Activated CD8-positive, alpha-beta memory T cell treated with anti-CD3 and anti-CD28 coated beads for 36 hours (primary cell): ENCODE results near the gene RIMS4. TPM values are rescaled to one million over a fixed set of nuclear protein-coding genes. Genes with fewer than 3 reads are reported as not detected.
"Not testable (repeated sequence)": the region's sequence is repeated elsewhere in the genome, so short reads cannot be mapped to it uniquely, and the experiment has no call there.

ENCODE experiments used
- CTCF ChIA-PET: fragments of 350-600 bp; sonication (Branson Sonifier 250); formaldehyde crosslinking; loops from one replicate; lab custom pipeline; 2021; ENCODE audit warnings: antibody characterized with exemption; lab: Charles Lee
- POLR2A ChIA-PET: fragments of 350-600 bp; sonication (Branson Sonifier 250); formaldehyde crosslinking; loops from one replicate; lab custom pipeline; 2021; ENCODE audit warnings: antibody characterized with exemption; lab: Charles Lee
- total RNA-seq, 2 experiments: library from RNA; stranded (reverse); gene quantifications; one replicate each; pipeline ENCODE4 v1.2.3, GENCODE V29; 2021

RIMS4 gene
- total RNA-seq, 2 experiments from 2014 or later = 0.04 TPM; not detected in 1

- POLR2A ChIA-PET = interaction anchor here (0.7 kb wide), 1 partner anchor 460 kb away, joined by 5 read pairs; no protein-coding TSS in a partner anchor
- CTCF ChIA-PET = no interaction called here
Observed at GRCh38 chr20:44833437-44833836, 23.1 kb upstream of the RIMS4 start.

GRCh38 chr20:44832724-44833123 lies 22.4 kb upstream of the RIMS4 start:
- POLR2A ChIA-PET = no interaction called here
- CTCF ChIA-PET = no interaction called here

GRCh38 chr20:44830995-44831394 lies 20.6 kb upstream of the RIMS4 start:
- POLR2A ChIA-PET = no interaction called here
- CTCF ChIA-PET = no interaction called here

GRCh38 chr20:44830523-44830922 lies 20.2 kb upstream of the RIMS4 start:
- ChIA-PET CTCF (no interaction called here), POLR2A (no interaction called here)

- ChIA-PET POLR2A (no interaction called here), CTCF (interaction anchor here (0.7 kb wide), 1 partner anchor 82 kb away, joined by 3 read pairs; no protein-coding TSS in a partner anchor)
Observed at GRCh38 chr20:44829688-44830087, 19.3 kb upstream of the RIMS4 start.

- CTCF ChIA-PET = interaction anchor here (0.6 kb wide), 1 partner anchor 143 kb away, joined by 3 read pairs; no protein-coding TSS in a partner anchor
- POLR2A ChIA-PET = no interaction called here
Observed at GRCh38 chr20:44828640-44829039, 18.3 kb upstream of the RIMS4 start.

GRCh38 chr20:44827401-44827800 lies 17.1 kb upstream of the RIMS4 start:
- CTCF ChIA-PET = interaction anchor here (0.6 kb wide), 1 partner anchor 10 kb away, joined by 3 read pairs; no protein-coding TSS in a partner anchor
- POLR2A ChIA-PET = no interaction called here

- POLR2A ChIA-PET = not testable (repeated sequence)
- CTCF ChIA-PET = interaction anchor here (0.7 kb wide), 1 partner anchor 14 kb away, joined by 3 read pairs; no protein-coding TSS in a partner anchor
Observed at GRCh38 chr20:44821576-44821975, 11.2 kb upstream of the RIMS4 start.

GRCh38 chr20:44819936-44820335 lies 9.6 kb upstream of the RIMS4 start:
- CTCF ChIA-PET = no interaction called here
- POLR2A ChIA-PET = no interaction called here

- POLR2A ChIA-PET = no interaction called here
Observed at GRCh38 chr20:44817143-44817910, 7.0 kb upstream of the RIMS4 start.

GRCh38 chr20:44814937-44815336 lies 4.6 kb upstream of the RIMS4 start:
- ChIA-PET POLR2A (no interaction called here), CTCF (interaction anchor here (0.6 kb wide), 1 partner anchor 13 kb away, joined by 3 read pairs; no protein-coding TSS in a partner anchor)

More at GRCh38 chr20:44817143-44817910, 7.0 kb upstream of the RIMS4 start:
- CTCF ChIA-PET = interaction anchor here (0.6 kb wide), 1 partner anchor 10 kb away, joined by 3 read pairs; no protein-coding TSS in a partner anchor

- POLR2A ChIA-PET = no interaction called here
- CTCF ChIA-PET = no interaction called here
Observed at GRCh38 chr20:44811150-44811685, 872 bp upstream of the RIMS4 start.

GRCh38 chr20:44810061-44810390 lies 320 bp downstream of the RIMS4 start:
- ChIA-PET CTCF (no interaction called here), POLR2A (no interaction called here)

GRCh38 chr20:44809380-44810060 lies 826 bp downstream of the RIMS4 start:
- ChIA-PET CTCF (no interaction called here), POLR2A (no interaction called here)

GRCh38 chr20:44807684-44808056 lies 2.7 kb downstream of the RIMS4 start:
- POLR2A ChIA-PET = no interaction called here
- CTCF ChIA-PET = no interaction called here

- CTCF ChIA-PET = no interaction called here
- POLR2A ChIA-PET = no interaction called here
Observed at GRCh38 chr20:44807051-44807683, 3.2 kb downstream of the RIMS4 start.

- CTCF ChIA-PET = no interaction called here
- POLR2A ChIA-PET = no interaction called here
Observed at GRCh38 chr20:44805979-44806620, 4.2 kb downstream of the RIMS4 start.

- POLR2A ChIA-PET = no interaction called here
- CTCF ChIA-PET = no interaction called here
Observed at GRCh38 chr20:44805335-44805978, 4.9 kb downstream of the RIMS4 start.

- CTCF ChIA-PET = no interaction called here
Observed at GRCh38 chr20:44803383-44803941, 6.9 kb downstream of the RIMS4 start.

More at GRCh38 chr20:44803383-44803941, 6.9 kb downstream of the RIMS4 start:
- POLR2A ChIA-PET = no interaction called here
